Activated naive CD8-positive, alpha-beta T cell treated with anti-CD3 and anti-CD28 coated beads, Interleukin-2, amount 10 ng/mL, durations not matched to agents 7 days and 5 days (primary cell): Measurements from ENCODE around the gene UBE2D3. TPM values are rescaled to one million over a fixed set of nuclear protein-coding genes. Genes with fewer than 3 reads are reported as not detected.

Experiments used
- ATAC-seq: fragments of 150-1000 bp; cut with Tn5 transposase; one replicate; pipeline ENCODE4 v1.10.0; 2021; ENCODE audit warnings: low read depth, moderate library complexity
- POLR2A ChIA-PET: fragments of 350-600 bp; sonication (Branson Sonifier 250); formaldehyde crosslinking; loops from one replicate; lab custom pipeline; 2021; ENCODE audit warnings: antibody characterized with exemption; lab: Charles Lee
- DNase-seq: peaks from one replicate; pipeline ENCODE4 v3.0.0; 2021
- H3K27ac Mint-ChIP-seq: one replicate; pipeline ENCODE4 v1.8.0; 2022; ENCODE audit warnings: mild to moderate bottlenecking, mixed read lengths
- H3K27me3 Mint-ChIP-seq: one replicate; pipeline ENCODE4 v1.8.0; 2022; ENCODE audit warnings: mild to moderate bottlenecking, moderate library complexity, mixed read lengths
- H3K36me3 Mint-ChIP-seq: one replicate; pipeline ENCODE4 v1.8.0; 2021; ENCODE audit warnings: mild to moderate bottlenecking, mixed read lengths
- H3K4me1 Mint-ChIP-seq: one replicate; pipeline ENCODE4 v1.8.0; 2021; ENCODE audit warnings: mixed read lengths
- H3K4me3 Mint-ChIP-seq: one replicate; pipeline ENCODE4 v1.8.0; 2022; ENCODE audit warnings: mild to moderate bottlenecking, moderate library complexity, mixed read lengths
- H3K9me3 Mint-ChIP-seq: one replicate; pipeline ENCODE4 v1.8.0; 2021; ENCODE audit warnings: mixed read lengths
- total RNA-seq, 2 experiments: library from RNA; stranded (reverse); gene quantifications; one replicate each; pipeline ENCODE4 v1.2.3, GENCODE V29; 2021

UBE2D3 gene
- total RNA-seq, 2 experiments from 2014 or later, result 376 to 380 TPM

GRCh38 chr4:102780476-102781144 lies 46.7 kb downstream of the UBE2D3 start:
- Mint-ChIP-seq H3K9me3 (no peaks in the 10 kb centered on the region), H3K27ac (no peak overlapping the region), H3K4me1 (no peaks in the 10 kb centered on the region), H3K4me3 (no peak overlapping the region), H3K27me3 (peaks cover 2% of the 10 kb centered on the region), H3K36me3 (no peaks in the 10 kb centered on the region)
- POLR2A ChIA-PET, result no interaction called here
- ATAC-seq, result no peak
- DNase-seq, result no peak

DNA sequence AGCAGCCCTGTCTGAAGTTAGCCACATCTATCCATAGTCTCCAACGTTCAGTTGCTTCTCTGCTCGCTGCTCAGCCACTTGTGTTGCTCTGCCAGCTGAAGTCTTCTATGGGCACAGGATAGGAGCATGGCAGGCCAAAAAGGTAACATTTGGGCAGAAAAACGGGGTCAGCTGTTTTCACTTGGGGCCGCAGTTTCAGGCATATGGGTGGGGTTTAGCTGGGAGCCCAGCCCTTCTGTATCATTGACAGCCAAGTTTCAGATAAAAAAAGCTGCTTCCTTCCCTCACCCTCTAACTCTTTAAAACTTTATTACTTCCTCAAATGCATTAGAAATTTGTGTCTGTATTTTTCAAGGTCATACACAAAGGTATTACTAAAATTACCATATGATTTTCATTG lies 48.1 kb downstream of the UBE2D3 start:
- H3K36me3 Mint-ChIP-seq, result no peaks in the 10 kb centered on the region
- POLR2A ChIA-PET, result no interaction called here
- no peaks in the 10 kb centered on the region for H3K9me3 Mint-ChIP-seq
- no peak overlapping the region for H3K27ac Mint-ChIP-seq
- no peak for ATAC-seq
- no peaks in the 10 kb centered on the region for H3K4me1 Mint-ChIP-seq
- DNase-seq, result no peak
- H3K4me3 Mint-ChIP-seq, result no peak overlapping the region
- H3K27me3 Mint-ChIP-seq, result peaks cover 2% of the 10 kb centered on the region

DNA sequence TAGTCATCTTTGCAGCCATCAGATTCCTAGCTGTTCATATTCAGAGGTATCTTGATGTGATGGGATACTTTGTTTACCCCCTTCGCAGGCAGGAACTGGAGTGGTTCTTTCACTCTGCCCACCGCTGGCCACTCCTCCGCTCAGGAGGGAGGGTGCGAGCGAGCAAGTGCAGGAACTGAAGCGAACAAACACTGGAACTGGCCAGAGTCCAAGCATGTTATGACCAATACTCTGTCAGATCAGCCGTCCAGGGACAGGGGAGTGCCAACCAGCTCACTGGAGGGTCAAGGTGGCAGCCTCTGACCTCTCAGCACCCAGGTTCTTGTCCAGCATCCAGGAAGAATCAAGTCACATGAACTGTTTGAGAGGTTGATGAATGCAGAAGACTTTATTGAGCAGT lies 48.6 kb downstream of the UBE2D3 start:
- POLR2A ChIA-PET, result no interaction called here
- Mint-ChIP-seq H3K4me1 (no peaks in the 10 kb centered on the region), H3K4me3 (no peak overlapping the region), H3K27ac (no peak overlapping the region), H3K27me3 (peaks cover 2% of the 10 kb centered on the region), H3K36me3 (no peaks in the 10 kb centered on the region), H3K9me3 (no peaks in the 10 kb centered on the region)
- DNase-seq (no peak), ATAC-seq (no peak)

DNA sequence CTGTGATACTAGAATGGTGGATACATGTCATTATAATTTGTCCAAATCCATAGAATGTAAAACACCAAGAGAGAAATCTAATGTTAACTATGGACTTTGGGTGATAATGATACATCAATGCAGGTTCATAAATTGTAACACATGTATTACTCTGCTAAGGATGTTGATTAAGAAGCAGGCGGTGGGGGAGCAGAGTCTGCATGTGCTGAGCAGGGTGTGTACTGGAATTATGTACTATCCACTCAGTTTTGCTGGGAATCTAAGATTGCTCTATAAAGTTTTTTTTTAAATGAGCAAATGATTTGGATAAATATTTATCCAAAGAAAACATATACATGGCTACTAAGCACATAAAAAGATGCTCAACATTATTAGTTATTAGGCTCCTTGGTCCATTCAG lies 51.5 kb downstream of the UBE2D3 start:
- POLR2A ChIA-PET, result no interaction called here
- Mint-ChIP-seq H3K27me3 (peaks cover 3% of the 10 kb centered on the region), H3K9me3 (no peaks in the 10 kb centered on the region), H3K4me1 (no peaks in the 10 kb centered on the region), H3K4me3 (no peak overlapping the region), H3K27ac (no peak overlapping the region), H3K36me3 (no peaks in the 10 kb centered on the region)
- DNase-seq, result no peak
- ATAC-seq, result no peak

- POLR2A ChIA-PET, result no interaction called here
- Mint-ChIP-seq H3K4me3 (no peak overlapping the region), H3K36me3 (no peaks in the 10 kb centered on the region), H3K4me1 (no peaks in the 10 kb centered on the region), H3K27ac (no peak overlapping the region), H3K9me3 (no peaks in the 10 kb centered on the region), H3K27me3 (peaks cover 3% of the 10 kb centered on the region)
- no peak for DNase-seq
- ATAC-seq, result no peak
Observed at GRCh38 chr4:102774254-102774653, 53.1 kb downstream of the UBE2D3 start.

DNA sequence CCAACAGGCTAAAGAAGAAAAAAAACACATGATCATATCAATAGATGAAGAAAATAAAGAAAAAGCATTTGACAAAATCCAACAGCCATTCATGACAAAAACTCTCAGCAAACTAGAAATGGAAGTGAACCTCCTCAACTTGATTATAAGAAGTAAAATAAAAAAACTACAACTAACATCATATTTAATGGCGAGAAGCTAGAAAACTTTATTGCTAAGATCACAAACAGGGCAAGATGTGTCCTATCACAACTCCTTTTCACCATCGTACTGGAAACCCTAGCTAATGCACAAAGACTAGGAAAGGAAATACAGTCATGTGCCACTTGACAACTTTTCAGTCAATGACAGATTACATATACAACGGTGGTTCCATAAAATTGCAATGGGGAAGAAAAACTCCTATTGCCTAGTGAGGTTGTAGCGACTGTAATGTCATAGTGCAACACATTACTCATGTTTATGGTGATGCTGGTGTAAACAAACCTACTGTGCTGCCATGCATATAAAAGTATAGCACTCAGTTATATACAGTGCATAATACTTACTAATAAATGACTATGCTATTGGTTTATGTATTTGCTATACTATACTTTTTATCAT lies 54.5 kb downstream of the UBE2D3 start:
- no peaks in the 10 kb centered on the region for H3K36me3 Mint-ChIP-seq
- no peak overlapping the region for H3K4me3 Mint-ChIP-seq
- H3K9me3 Mint-ChIP-seq, result no peaks in the 10 kb centered on the region
- H3K4me1 Mint-ChIP-seq, result no peaks in the 10 kb centered on the region
- peaks cover 3% of the 10 kb centered on the region for H3K27me3 Mint-ChIP-seq
- H3K27ac Mint-ChIP-seq, result no peak overlapping the region
- DNase-seq (no peak), ATAC-seq (no peak)
- POLR2A ChIA-PET, result no interaction called here

DNA sequence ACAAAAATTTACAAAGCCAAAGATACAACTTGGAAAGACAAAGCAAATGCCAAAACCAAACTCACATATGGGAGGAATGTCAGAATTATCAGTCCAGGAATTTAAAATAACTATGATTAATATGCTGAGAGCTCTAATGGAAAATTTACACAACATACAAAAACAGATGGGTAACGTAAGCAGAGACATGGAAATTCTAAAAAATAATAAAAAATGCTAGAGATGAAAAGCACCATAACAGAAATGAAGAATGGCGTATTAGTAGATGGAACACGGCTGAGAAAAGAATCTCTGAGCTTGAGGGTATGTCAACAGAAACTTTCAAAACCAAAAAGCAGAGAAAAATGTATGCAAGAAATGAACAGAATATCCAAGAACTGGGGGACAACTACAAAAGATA lies 62.5 kb downstream of the UBE2D3 start:
- H3K27me3 Mint-ChIP-seq, result no peaks in the 10 kb centered on the region
- ATAC-seq, result no peak
- no peaks in the 10 kb centered on the region for H3K36me3 Mint-ChIP-seq
- H3K27ac Mint-ChIP-seq, result no peak overlapping the region
- no peak for DNase-seq
- H3K4me3 Mint-ChIP-seq, result no peak overlapping the region
- peaks cover 1% of the 10 kb centered on the region for H3K9me3 Mint-ChIP-seq
- peaks cover 12% of the 10 kb centered on the region for H3K4me1 Mint-ChIP-seq
- POLR2A ChIA-PET, result interaction anchor here (0.5 kb wide), 1 partner anchor 1641 kb away, joined by 3 read pairs; no protein-coding TSS in a partner anchor

DNA sequence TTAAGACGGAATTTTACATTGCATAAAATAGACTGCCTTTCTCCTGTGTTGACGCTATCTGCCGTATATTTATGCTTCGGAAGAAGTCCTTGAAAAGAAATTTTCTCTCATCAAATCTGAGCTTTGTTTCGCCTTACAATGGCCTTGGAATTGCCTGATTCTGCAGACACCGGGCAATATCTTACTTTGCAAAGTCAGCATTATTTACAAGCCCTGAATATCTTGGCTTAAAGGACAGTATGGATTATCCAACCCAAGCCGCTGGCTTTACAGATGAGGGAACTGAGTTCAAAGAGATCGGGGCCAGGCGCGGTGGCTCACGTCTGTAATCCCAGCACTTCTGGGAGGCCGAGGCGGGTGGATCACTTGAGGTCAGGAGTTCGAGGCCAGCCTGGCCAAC lies 65.4 kb downstream of the UBE2D3 start:
- ATAC-seq, result no peak
- Mint-ChIP-seq H3K27ac (no peak overlapping the region), H3K9me3 (peaks cover 1% of the 10 kb centered on the region), H3K4me1 (peaks cover 31% of the 10 kb centered on the region), H3K4me3 (peak overlapping the region; percentile 96), H3K27me3 (no peaks in the 10 kb centered on the region), H3K36me3 (peaks cover 15% of the 10 kb centered on the region)
- no peak for DNase-seq
- POLR2A ChIA-PET, result interaction anchor here (0.6 to 2.1 kb wide), 7 partner anchors 27 to 335 kb away, joined by 3 to 28 read pairs (median 4); partner anchors contain the start of gene UBE2D3

GRCh38 chr4:102761296-102761701 lies 66.1 kb downstream of the UBE2D3 start:
- H3K27me3 Mint-ChIP-seq, result no peaks in the 10 kb centered on the region
- ATAC-seq (no peak), DNase-seq (no peak)
- peaks cover 32% of the 10 kb centered on the region for H3K4me1 Mint-ChIP-seq
- POLR2A ChIA-PET, result interaction anchor here (0.6 to 2.1 kb wide), 10 partner anchors 8 to 337 kb away, joined by 3 to 28 read pairs (median 4); partner anchors contain the start of gene UBE2D3
- peak overlapping the region; percentile 96 for H3K4me3 Mint-ChIP-seq
- H3K36me3 Mint-ChIP-seq, result peaks cover 16% of the 10 kb centered on the region
- peak overlapping the region; percentile 87 for H3K27ac Mint-ChIP-seq
- peaks cover 1% of the 10 kb centered on the region for H3K9me3 Mint-ChIP-seq

GRCh38 chr4:102760645-102761295 lies 66.6 kb downstream of the UBE2D3 start, which contains the start of gene MANBA:
Gene MANBA (minus strand): TSS chr4:102760968. CDS start chr4:102760894, 74 bp downstream.
- peaks cover 35% of the 10 kb centered on the region for H3K4me1 Mint-ChIP-seq
- H3K9me3 Mint-ChIP-seq, result peaks cover 1% of the 10 kb centered on the region
- POLR2A ChIA-PET, result interaction anchor here (0.6 to 2.1 kb wide), 14 partner anchors 9 to 371 kb away, joined by 3 to 28 read pairs (median 3); partner anchors contain the start of genes CISD2, NFKB1 and UBE2D3
- ATAC-seq, result peak; percentile 94
- peak; percentile 86 for DNase-seq
- peak within 1 kb of the TSS; percentile 96 for H3K4me3 Mint-ChIP-seq
- peak within 1 kb of the TSS; percentile 91 for H3K27ac Mint-ChIP-seq
- peaks cover 19% of the 10 kb centered on the region for H3K36me3 Mint-ChIP-seq
- H3K27me3 Mint-ChIP-seq, result no peaks in the 10 kb centered on the region

DNA sequence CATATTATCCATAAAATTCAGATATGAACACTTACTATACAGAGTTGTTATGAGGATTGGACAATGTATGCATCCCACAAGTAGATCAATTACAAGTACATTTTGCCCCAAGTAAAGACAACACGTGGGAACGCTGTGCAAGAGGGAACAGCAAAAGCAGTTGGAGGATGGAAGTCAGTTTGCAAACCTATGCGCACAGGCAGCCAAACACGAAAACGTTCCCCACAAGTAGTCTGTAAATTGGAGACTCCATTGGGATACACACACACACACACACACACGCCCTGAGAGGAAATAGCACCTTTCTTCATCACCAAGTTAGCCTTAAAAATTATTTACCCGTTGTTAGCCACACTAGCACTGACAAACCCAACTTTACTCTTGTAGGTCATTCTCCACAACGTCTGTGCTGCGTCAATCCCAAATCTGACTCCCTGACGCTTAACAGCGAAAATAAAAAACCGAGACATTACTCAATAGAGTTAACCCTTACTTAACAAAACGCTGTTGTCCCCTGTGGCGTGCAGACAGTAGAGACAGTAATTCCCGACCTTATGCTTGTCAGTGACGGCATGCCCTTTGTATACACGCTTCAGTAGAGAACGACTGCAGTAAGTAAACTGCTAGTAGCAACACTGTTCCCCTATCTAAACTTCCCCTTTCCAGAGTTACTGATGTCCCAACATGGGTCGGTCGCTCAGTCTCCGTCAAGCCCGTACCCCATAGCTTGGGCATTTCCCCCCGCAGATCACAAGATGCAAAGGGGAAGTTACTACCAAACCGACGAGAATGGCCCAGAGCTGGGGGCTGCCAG lies 67.3 kb downstream of the UBE2D3 start:
- peaks cover 21% of the 10 kb centered on the region for H3K36me3 Mint-ChIP-seq
- peak overlapping the region; percentile 96 for H3K4me3 Mint-ChIP-seq
- peak overlapping the region; percentile 91 for H3K27ac Mint-ChIP-seq
- peaks cover 35% of the 10 kb centered on the region for H3K4me1 Mint-ChIP-seq
- POLR2A ChIA-PET, result interaction anchor here (0.6 to 2.1 kb wide), 8 partner anchors 26 to 370 kb away, joined by 3 to 28 read pairs (median 5); partner anchors contain the start of genes CISD2, NFKB1 and UBE2D3
- H3K9me3 Mint-ChIP-seq, result peaks cover 3% of the 10 kb centered on the region
- H3K27me3 Mint-ChIP-seq, result no peaks in the 10 kb centered on the region
- DNase-seq, result peak; percentile 34
- peak; percentile 19 for ATAC-seq

- H3K27ac Mint-ChIP-seq, result no peak overlapping the region
- no peak overlapping the region for H3K4me3 Mint-ChIP-seq
- no peaks in the 10 kb centered on the region for H3K27me3 Mint-ChIP-seq
- no peak for DNase-seq
- POLR2A ChIA-PET, result interaction anchor here (0.7 to 0.8 kb wide), 2 partner anchors 23 to 40 kb away, joined by 3 to 5 read pairs; no protein-coding TSS in a partner anchor
- no peak for ATAC-seq
- H3K36me3 Mint-ChIP-seq, result peaks cover 24% of the 10 kb centered on the region
- H3K4me1 Mint-ChIP-seq, result peaks cover 35% of the 10 kb centered on the region
- H3K9me3 Mint-ChIP-seq, result peaks cover 4% of the 10 kb centered on the region
Observed at GRCh38 chr4:102758241-102759160, 68.8 kb downstream of the UBE2D3 start.
